Activated B cell treated with CpG ODN at 0.5 μM for 24 hours (primary cell): ENCODE data around the gene TRMT2A. TPM values are rescaled to one million over a fixed set of nuclear protein-coding genes. Genes with fewer than 3 reads are reported as not detected.

Experiments used
- ATAC-seq: fragments of 200-7000 bp; cut with Tn5 transposase; one replicate; pipeline ENCODE4 v1.10.0; 2021; ENCODE audit warnings: low read depth, mild to moderate bottlenecking, moderate library complexity
- CTCF ChIA-PET: fragments of 350-600 bp; sonication (Branson Sonifier 250); formaldehyde crosslinking; loops from one replicate; lab custom pipeline; 2021; ENCODE audit warnings: antibody characterized with exemption; lab: Charles Lee
- POLR2A ChIA-PET: fragments of 350-600 bp; sonication (Branson Sonifier 250); formaldehyde crosslinking; loops from one replicate; lab custom pipeline; 2021; ENCODE audit warnings: antibody characterized with exemption; lab: Charles Lee
- DNase-seq: peaks from one replicate; pipeline ENCODE4 v3.0.0; 2022
- H3K27ac Mint-ChIP-seq: one replicate; pipeline ENCODE4 v1.8.0; 2020; ENCODE audit warnings: mixed read lengths
- H3K27me3 Mint-ChIP-seq: one replicate; pipeline ENCODE4 v1.8.0; 2021; ENCODE audit warnings: mixed read lengths
- H3K36me3 Mint-ChIP-seq: one replicate; pipeline ENCODE4 v1.8.0; 2021; ENCODE audit warnings: low read depth, mixed read lengths
- H3K4me1 Mint-ChIP-seq: one replicate; pipeline ENCODE4 v1.8.0; 2021; ENCODE audit warnings: mixed read lengths
- H3K4me3 Mint-ChIP-seq: one replicate; pipeline ENCODE4 v1.8.0; 2020; ENCODE audit warnings: mild to moderate bottlenecking, mixed read lengths
- H3K9me3 Mint-ChIP-seq: one replicate; pipeline ENCODE4 v1.8.0; 2020; ENCODE audit warnings: mixed read lengths
- intact Hi-C: fragments of 100-400 bp; cut with micrococcal nuclease; formaldehyde crosslinking; loops from one replicate; pipeline ENCODE4 v1.15.1; 2024
- total RNA-seq: library from RNA; stranded (reverse); gene quantifications from 2 replicates; pipeline ENCODE4 v1.2.3, GENCODE V29; 2022
- TF ChIP-seq, protein P1 (sequence below): fragments of 200-600 bp; IDR thresholded peaks from one replicate; pipeline ENCODE4 v1.8.0; 2022; ENCODE audit warnings: antibody characterized with exemption, mild to moderate bottlenecking

The TRMT2A gene
- total RNA-seq, result 77.4 and 91.7 TPM in 2 replicates

DNA sequence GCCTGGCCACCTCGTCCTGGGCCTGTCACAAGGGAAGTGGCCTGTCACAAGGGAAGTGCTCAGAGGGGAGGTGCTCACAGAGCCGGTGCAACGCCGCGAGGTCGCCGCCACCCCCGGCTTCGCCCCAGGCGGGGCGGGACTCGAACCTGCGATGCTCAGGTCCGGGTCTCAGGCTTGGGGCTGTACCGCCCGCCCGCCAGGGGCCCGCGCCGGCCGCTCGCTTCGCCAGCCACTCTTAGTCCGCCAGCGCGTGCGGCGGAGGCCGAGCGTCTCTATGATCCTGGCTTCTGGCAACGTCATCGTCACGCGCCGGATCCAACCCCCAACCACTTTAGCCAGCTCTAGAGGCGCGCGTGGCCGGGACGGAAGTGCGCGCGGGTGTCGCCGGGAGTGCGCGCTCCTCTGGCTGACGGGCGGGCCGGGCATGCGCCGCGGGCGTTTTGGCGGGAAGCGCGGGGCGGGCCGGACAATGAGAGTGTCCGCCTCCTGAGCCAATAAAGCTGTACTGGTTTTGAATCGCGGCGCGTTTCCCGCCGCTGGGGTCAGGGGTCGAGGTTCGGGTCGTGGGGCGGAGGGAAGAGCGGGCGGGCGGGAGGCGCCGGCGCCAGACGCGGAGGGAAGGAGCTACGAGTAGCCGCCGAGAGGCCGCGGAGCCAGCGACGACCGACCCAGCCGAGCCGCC is at the start of gene TRMT2A:
TSS of gene TRMT2A (minus strand) at position 276 of the 682 bp plus-strand sequence. CDS start 320 bp downstream, outside the sequence.
- TF ChIP-seq, protein P1, sequence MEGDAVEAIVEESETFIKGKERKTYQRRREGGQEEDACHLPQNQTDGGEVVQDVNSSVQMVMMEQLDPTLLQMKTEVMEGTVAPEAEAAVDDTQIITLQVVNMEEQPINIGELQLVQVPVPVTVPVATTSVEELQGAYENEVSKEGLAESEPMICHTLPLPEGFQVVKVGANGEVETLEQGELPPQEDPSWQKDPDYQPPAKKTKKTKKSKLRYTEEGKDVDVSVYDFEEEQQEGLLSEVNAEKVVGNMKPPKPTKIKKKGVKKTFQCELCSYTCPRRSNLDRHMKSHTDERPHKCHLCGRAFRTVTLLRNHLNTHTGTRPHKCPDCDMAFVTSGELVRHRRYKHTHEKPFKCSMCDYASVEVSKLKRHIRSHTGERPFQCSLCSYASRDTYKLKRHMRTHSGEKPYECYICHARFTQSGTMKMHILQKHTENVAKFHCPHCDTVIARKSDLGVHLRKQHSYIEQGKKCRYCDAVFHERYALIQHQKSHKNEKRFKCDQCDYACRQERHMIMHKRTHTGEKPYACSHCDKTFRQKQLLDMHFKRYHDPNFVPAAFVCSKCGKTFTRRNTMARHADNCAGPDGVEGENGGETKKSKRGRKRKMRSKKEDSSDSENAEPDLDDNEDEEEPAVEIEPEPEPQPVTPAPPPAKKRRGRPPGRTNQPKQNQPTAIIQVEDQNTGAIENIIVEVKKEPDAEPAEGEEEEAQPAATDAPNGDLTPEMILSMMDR, result no peak
- ChIA-PET CTCF (no interaction called here), POLR2A (interaction anchor here (0.7 to 2.5 kb wide), 12 partner anchors 9 to 885 kb away, joined by 3 to 8 read pairs (median 4); partner anchors contain the start of genes COMT, MED15, TANGO2 and TXNRD2)
- ATAC-seq (peak; percentile 81), DNase-seq (peak; percentile 97)
- Mint-ChIP-seq H3K36me3 (peaks cover 58% of the 10 kb centered on the region), H3K27ac (peak within 1 kb of the TSS; percentile 92), H3K27me3 (no peaks in the 10 kb centered on the region), H3K4me3 (peak within 1 kb of the TSS; percentile 91), H3K4me1 (peaks cover 44% of the 10 kb centered on the region), H3K9me3 (no peaks in the 10 kb centered on the region)
- intact Hi-C loops, result loop anchor here (1.0 to 5.0 kb wide), 11 partner anchors 14 to 886 kb away; partner anchors contain the start of genes ARVCF, COMT, DGCR6L and DGCR8

- H3K9me3 Mint-ChIP-seq, result no peaks in the 10 kb centered on the region
- no peak for ATAC-seq
- no peak for DNase-seq
- intact Hi-C loops, result no loop called here
- no peak overlapping the region for H3K4me3 Mint-ChIP-seq
- no peaks in the 10 kb centered on the region for H3K36me3 Mint-ChIP-seq
- TF ChIP-seq, protein P1, result no peak
- ChIA-PET POLR2A (no interaction called here), CTCF (no interaction called here)
- no peaks in the 10 kb centered on the region for H3K4me1 Mint-ChIP-seq
- H3K27ac Mint-ChIP-seq, result no peak overlapping the region
- peaks cover 2% of the 10 kb centered on the region for H3K27me3 Mint-ChIP-seq
Measured at GRCh38 chr22:20166703-20167102, 49.7 kb upstream of the TRMT2A start.

GRCh38 chr22:20165913-20166312 is 48.9 kb upstream of the TRMT2A start:
- Mint-ChIP-seq H3K4me1 (no peaks in the 10 kb centered on the region), H3K27me3 (peaks cover 2% of the 10 kb centered on the region), H3K9me3 (no peaks in the 10 kb centered on the region), H3K4me3 (no peak overlapping the region), H3K27ac (no peak overlapping the region), H3K36me3 (no peaks in the 10 kb centered on the region)
- TF ChIP-seq, protein P1, result no peak
- intact Hi-C loops, result no loop called here
- DNase-seq, result no peak
- POLR2A ChIA-PET, result no interaction called here
- ATAC-seq, result no peak
- CTCF ChIA-PET, result no interaction called here

- no peak for ATAC-seq
- H3K9me3 Mint-ChIP-seq, result no peaks in the 10 kb centered on the region
- H3K36me3 Mint-ChIP-seq, result no peaks in the 10 kb centered on the region
- intact Hi-C loops, result no loop called here
- CTCF ChIA-PET, result no interaction called here
- no peaks in the 10 kb centered on the region for H3K4me1 Mint-ChIP-seq
- TF ChIP-seq, protein P1, result no peak
- DNase-seq, result no peak
- H3K27ac Mint-ChIP-seq, result no peak overlapping the region
- no peak overlapping the region for H3K4me3 Mint-ChIP-seq
- POLR2A ChIA-PET, result no interaction called here
- H3K27me3 Mint-ChIP-seq, result peaks cover under 1% of the 10 kb centered on the region
Measured at GRCh38 chr22:20165421-20165820, 48.4 kb upstream of the TRMT2A start.

GRCh38 chr22:20164863-20165262 is 47.8 kb upstream of the TRMT2A start:
- Mint-ChIP-seq H3K9me3 (no peaks in the 10 kb centered on the region), H3K36me3 (no peaks in the 10 kb centered on the region), H3K4me1 (no peaks in the 10 kb centered on the region), H3K4me3 (no peak overlapping the region), H3K27me3 (peaks cover 2% of the 10 kb centered on the region), H3K27ac (no peak overlapping the region)
- POLR2A ChIA-PET, result no interaction called here
- TF ChIP-seq, protein P1, result no peak
- CTCF ChIA-PET, result no interaction called here
- intact Hi-C loops, result no loop called here
- no peak for DNase-seq
- no peak for ATAC-seq
